PFSK-1 (cell line): ENCODE data around the gene PRDM16.

Experiments
- FOXP2 ChIP-seq: optimal IDR thresholded peaks from 2 replicates; pipeline ENCODE3; 2011; ENCODE audit warnings: borderline replicate concordance, control low read depth, inconsistent platforms; ENCODE audit not compliant: insufficient read depth; ENCODE audit errors: extremely low read length, extremely low read depth
- POLR2AphosphoS5 ChIP-seq: IDR thresholded peaks from 2 replicates; pipeline ENCODE4 v1.6.1; 2012; ENCODE audit warnings: low read depth, mild to moderate bottlenecking, control low read depth, low read length, moderate library complexity
- REST ChIP-seq, 2 experiments: IDR thresholded peaks; 2 replicates each; pipeline versions ENCODE4 v1.6.1 to v1.8.0; 2011 to 2012; ENCODE audit warnings: low read depth in 2 of 2, low read length in 2 of 2, control low read depth in 1 of 2, inconsistent platforms in 1 of 2, mild to moderate bottlenecking in 1 of 2, moderate library complexity in 1 of 2; ENCODE audit not compliant: insufficient read depth in 1 of 2
- SIN3A ChIP-seq: IDR thresholded peaks from 2 replicates; pipeline ENCODE4 v1.6.1; 2012; ENCODE audit warnings: mild to moderate bottlenecking, low read length, moderate library complexity, borderline replicate concordance; ENCODE audit not compliant: insufficient read depth
- TAF1 ChIP-seq: IDR thresholded peaks from 2 replicates; pipeline ENCODE4 v1.6.1; 2012; ENCODE audit warnings: low read length, control low read depth, borderline replicate concordance; ENCODE audit not compliant: insufficient read depth

The PRDM16 gene

GRCh38 chr1:3439346-3440299 lies 370.6 kb downstream of the PRDM16 start:
- TF ChIP-seq REST (IDR thresholded peaks at IDR 0.05; ENCODE audit: insufficient read depth in 1 of 2, low read depth in 2 of 2, low read length in 2 of 2) (no peak), TAF1 (no peak), FOXP2 (no peak), POLR2AphosphoS5 (no peak), SIN3A (no peak)

GRCh38 chr1:3440300-3440681 lies 371.3 kb downstream of the PRDM16 start:
- TF ChIP-seq REST (IDR thresholded peaks at IDR 0.05; ENCODE audit: insufficient read depth in 1 of 2, low read depth in 2 of 2, low read length in 2 of 2), result no peak
- TF ChIP-seq POLR2AphosphoS5, result no peak
- TF ChIP-seq TAF1, result no peak

GRCh38 chr1:3440711-3441409 lies 371.9 kb downstream of the PRDM16 start:
- TF ChIP-seq FOXP2, result no peak
- no peak for TF ChIP-seq REST (IDR thresholded peaks at IDR 0.05; ENCODE audit: insufficient read depth in 1 of 2, low read depth in 2 of 2, low read length in 2 of 2)
- TF ChIP-seq SIN3A, result no peak
- no peak for TF ChIP-seq TAF1
- TF ChIP-seq POLR2AphosphoS5, result no peak

GRCh38 chr1:3441410-3441847 lies 372.4 kb downstream of the PRDM16 start:
- TF ChIP-seq FOXP2 (no peak), POLR2AphosphoS5 (no peak), SIN3A (no peak), REST (IDR thresholded peaks at IDR 0.05; ENCODE audit: insufficient read depth in 1 of 2, low read depth in 2 of 2, low read length in 2 of 2) (no peak), TAF1 (no peak)
